ENCODE measurements around the gene CACNA1D.

- TF ChIP-seq CTCF (conservative IDR thresholded peaks at IDR 0.05) (no peak), ZFX (IDR thresholded peaks at IDR 0.05) (no peak)
Observed at GRCh38 chr3:53803816-53804695, 309.6 kb downstream of the CACNA1D start.

Data from C4-2B (cell line).